Spinal cord (tissue), 4 donors: ENCODE measurements around the gene NOL3. TPM values are rescaled to one million over a fixed set of nuclear protein-coding genes. Genes with fewer than 3 reads are reported as not detected.

Source experiments
- polyA plus RNA-seq, 2 donors: library from polyadenylated mRNA; unstranded; fragments of 120-200 nt; gene quantifications; one replicate each; pipeline ENCODE4 v1.2.1, GENCODE V29; 2013; ENCODE audit not compliant: insufficient read length in 2 of 2
- small RNA-seq: library from RNA; depleted of rRNA; stranded (forward); fragments of <200 nt; gene quantifications from one replicate; pipeline ENCODE3, GENCODE V24; 2014; ENCODE audit warnings: low replicate concordance
- total RNA-seq, 2 donors: library from RNA; depleted of rRNA in 1 of 2; stranded (reverse); fragments of 120-200 nt in 1 of 2; fragments of >200 nt in 1 of 2; gene quantifications; one replicate each; pipeline versions ENCODE4 v1.2.3 to v1.2.4, GENCODE V29; 2013 to 2014

NOL3 gene
- total and polyA plus RNA-seq, 4 donors: 14.0 to 25.4 (median 19.1) TPM

Small RNAs within 50 kb of the gene (small RNA-seq; reads per million reads assigned to genes)
- gene MIR328: 13.2 reads per million, percentile 96 among the genes with 10 or more reads in this experiment

Other genes with a start within 250 kb of the NOL3 start
- 1 to 10 TPM; 1.8 to 6.0 TPM for gene RRAD, start 245.0 kb upstream of the NOL3 start, total RNA-seq
- 1 to 10 TPM; 1.3 to 2.3 TPM for gene RRAD, start 245.0 kb upstream of the NOL3 start, polyA plus RNA-seq
- 100 to 1,000 TPM in 1 of 2 donors, 10 to 100 TPM in 1; 52.7 to 121 TPM for gene CIAO2B, start 236.1 kb upstream of the NOL3 start, total RNA-seq
- 100 to 1,000 TPM; 134 to 138 TPM for gene CIAO2B, start 236.1 kb upstream of the NOL3 start, polyA plus RNA-seq
- gene CES2, start 235.0 kb upstream of the NOL3 start, total RNA-seq: 10 to 100 TPM; 22.9 to 41.5 TPM
- 10 to 100 TPM; 42.0 to 50.2 TPM for gene CES2, start 235.0 kb upstream of the NOL3 start, polyA plus RNA-seq
- 1 to 10 TPM in 1 of 2 donors, under 1 TPM in 1; 0.99 to 2.1 TPM for gene CES3, start 209.3 kb upstream of the NOL3 start, total RNA-seq
- gene CES3, start 209.3 kb upstream of the NOL3 start, polyA plus RNA-seq: 1 to 10 TPM; 1.1 to 1.8 TPM
- 10 to 100 TPM in 1 of 2 donors, 1 to 10 TPM in 1; 9.8 to 22.5 TPM for gene CES4A, start 181.9 kb upstream of the NOL3 start, total RNA-seq
- 10 to 100 TPM; 18.5 to 48.6 TPM for gene CES4A, start 181.9 kb upstream of the NOL3 start, polyA plus RNA-seq
- 10 to 100 TPM; 45.4 to 59.4 TPM for gene CBFB, start 141.4 kb upstream of the NOL3 start, total RNA-seq
- 10 to 100 TPM; 36.1 to 38.6 TPM for gene CBFB, start 141.4 kb upstream of the NOL3 start, polyA plus RNA-seq
- gene PHAF1, start 60.6 kb upstream of the NOL3 start, total RNA-seq: 10 to 100 TPM; 15.5 to 32.2 TPM
- gene PHAF1, start 60.6 kb upstream of the NOL3 start, polyA plus RNA-seq: 10 to 100 TPM; 23.5 to 24.7 TPM
- gene B3GNT9, start 19.5 kb upstream of the NOL3 start, total RNA-seq: 10 to 100 TPM; 10.8 to 34.9 TPM
- 10 to 100 TPM in 1 of 2 donors, 1 to 10 TPM in 1; 6.2 to 11.1 TPM for gene B3GNT9, start 19.5 kb upstream of the NOL3 start, polyA plus RNA-seq
- 10 to 100 TPM; 12.1 to 13.9 TPM for gene TRADD, start 10.6 kb upstream of the NOL3 start, total RNA-seq
- gene TRADD, start 10.6 kb upstream of the NOL3 start, polyA plus RNA-seq: 10 to 100 TPM; 11.6 to 17.0 TPM
- 1 to 10 TPM; 1.9 to 3.9 TPM for gene FBXL8, start 10.6 kb upstream of the NOL3 start, total RNA-seq
- gene FBXL8, start 10.6 kb upstream of the NOL3 start, polyA plus RNA-seq: 1 to 10 TPM; 1.8 to 5.3 TPM
- gene HSF4, start 5.8 kb upstream of the NOL3 start, total RNA-seq: 10 to 100 TPM; 14.0 to 55.0 TPM
- 10 to 100 TPM; 28.5 to 54.5 TPM for gene HSF4, start 5.8 kb upstream of the NOL3 start, polyA plus RNA-seq
- 10 to 100 TPM; 22.2 to 34.6 TPM for gene MATCAP1, start 13.4 kb downstream of the NOL3 start, total RNA-seq
- 100 to 1,000 TPM; 127 to 157 TPM for gene MATCAP1, start 13.4 kb downstream of the NOL3 start, polyA plus RNA-seq
- 1 to 10 TPM; 1.1 to 2.3 TPM for gene EXOC3L1, start 19.6 kb downstream of the NOL3 start, total RNA-seq
- 1 to 10 TPM; 5.4 to 5.5 TPM for gene EXOC3L1, start 19.6 kb downstream of the NOL3 start, polyA plus RNA-seq
- 10 to 100 TPM; 16.7 to 39.4 TPM for gene E2F4, start 21.6 kb downstream of the NOL3 start, total RNA-seq
- 10 to 100 TPM; 42.1 to 53.5 TPM for gene E2F4, start 21.6 kb downstream of the NOL3 start, polyA plus RNA-seq
- 1 to 10 TPM in 1 of 2 donors, under 1 TPM in 1; 0.10 to 1.2 TPM for gene ELMO3, start 28.6 kb downstream of the NOL3 start, total RNA-seq
- gene ELMO3, start 28.6 kb downstream of the NOL3 start, polyA plus RNA-seq: 1 to 10 TPM; 1.5 to 2.9 TPM
- 10 to 100 TPM; 18.8 to 39.9 TPM for gene TMEM208, start 56.6 kb downstream of the NOL3 start, total RNA-seq
- 10 to 100 TPM; 51.5 to 57.4 TPM for gene TMEM208, start 56.6 kb downstream of the NOL3 start, polyA plus RNA-seq
- 10 to 100 TPM in 1 of 2 donors, 1 to 10 TPM in 1; 5.4 to 21.5 TPM for gene FHOD1, start 76.9 kb downstream of the NOL3 start, total RNA-seq
- gene FHOD1, start 76.9 kb downstream of the NOL3 start, polyA plus RNA-seq: 10 to 100 TPM; 23.9 to 34.3 TPM
- gene SLC9A5, start 78.4 kb downstream of the NOL3 start, total RNA-seq: 1 to 10 TPM; 1.4 to 1.7 TPM
- 1 to 10 TPM; 6.1 to 9.1 TPM for gene SLC9A5, start 78.4 kb downstream of the NOL3 start, polyA plus RNA-seq
- 10 to 100 TPM in 1 of 2 donors, 1 to 10 TPM in 1; 6.0 to 10.9 TPM for gene PLEKHG4, start 109.0 kb downstream of the NOL3 start, total RNA-seq
- gene PLEKHG4, start 109.0 kb downstream of the NOL3 start, polyA plus RNA-seq: 1 to 10 TPM; 5.5 to 6.1 TPM
- gene KCTD19, start 156.2 kb downstream of the NOL3 start, total RNA-seq: under 1 TPM; 0.50 to 0.99 TPM
- gene KCTD19, start 156.2 kb downstream of the NOL3 start, polyA plus RNA-seq: 1 to 10 TPM; 2.2 to 2.7 TPM
- gene LRRC36, start 156.3 kb downstream of the NOL3 start, total RNA-seq: 1 to 10 TPM; 4.3 to 4.6 TPM
- gene LRRC36, start 156.3 kb downstream of the NOL3 start, polyA plus RNA-seq: 10 to 100 TPM in 1 of 2 donors, 1 to 10 TPM in 1; 7.1 to 10.9 TPM
- gene TPPP3, start 223.0 kb downstream of the NOL3 start, total RNA-seq: 10 to 100 TPM; 34.2 to 37.5 TPM
- 100 to 1,000 TPM; 109 to 115 TPM for gene TPPP3, start 223.0 kb downstream of the NOL3 start, polyA plus RNA-seq
- gene ZDHHC1, start 245.9 kb downstream of the NOL3 start, total RNA-seq: 10 to 100 TPM in 1 of 2 donors, 1 to 10 TPM in 1; 3.5 to 12.6 TPM
- 10 to 100 TPM; 14.7 to 18.7 TPM for gene ZDHHC1, start 245.9 kb downstream of the NOL3 start, polyA plus RNA-seq